Lower leg skin (tissue), 3 donors: Measurements from ENCODE around the gene AZGP1.

Source experiments
- POLR2A ChIP-seq, 2 donors: fragments of 450-650 bp; IDR thresholded peaks; one replicate each; pipeline ENCODE4 v1.6.1; 2016 to 2017; ENCODE audit warnings: antibody characterized with exemption in 2 of 2, mild to moderate bottlenecking in 1 of 2, moderate library complexity in 1 of 2
- TF ChIP-seq, protein P1 (sequence below), 3 donors: fragments of 450-650 bp; IDR thresholded peaks; one replicate each; pipeline ENCODE4 v1.5.1; 2016; ENCODE audit warnings: antibody characterized with exemption in 3 of 3, mild to moderate bottlenecking in 3 of 3, moderate library complexity in 2 of 3

DNA sequence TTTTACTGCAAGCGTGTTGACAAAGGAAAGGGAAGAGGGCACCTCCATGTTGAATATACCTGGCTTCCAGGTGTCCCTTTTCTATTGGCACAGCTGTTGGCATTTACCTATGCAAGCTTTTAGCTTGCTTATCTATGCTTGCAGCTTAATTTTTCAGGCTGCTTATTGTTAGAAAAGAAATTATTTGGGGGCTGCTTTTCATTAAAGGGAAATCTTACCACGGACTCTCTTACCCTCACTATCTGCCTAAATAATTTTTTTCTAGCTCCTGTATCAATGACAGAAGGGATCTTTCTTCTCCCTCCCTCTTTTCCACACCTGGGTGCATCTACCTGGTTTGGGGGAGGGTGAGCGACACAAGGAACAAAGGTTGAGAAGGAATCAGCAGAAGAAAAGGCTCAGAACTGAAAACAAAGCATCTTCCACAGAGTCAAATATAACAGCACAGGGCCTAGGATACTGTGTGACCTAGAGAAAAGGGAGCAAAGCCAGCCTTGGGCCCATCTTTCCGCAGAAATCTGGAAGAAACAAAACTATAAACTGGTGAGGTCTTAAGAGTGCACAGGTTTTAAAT is 31.2 kb downstream of the AZGP1 start:
- TF ChIP-seq POLR2A (IDR thresholded peaks at IDR 0.05): no peak
- TF ChIP-seq, protein P1, sequence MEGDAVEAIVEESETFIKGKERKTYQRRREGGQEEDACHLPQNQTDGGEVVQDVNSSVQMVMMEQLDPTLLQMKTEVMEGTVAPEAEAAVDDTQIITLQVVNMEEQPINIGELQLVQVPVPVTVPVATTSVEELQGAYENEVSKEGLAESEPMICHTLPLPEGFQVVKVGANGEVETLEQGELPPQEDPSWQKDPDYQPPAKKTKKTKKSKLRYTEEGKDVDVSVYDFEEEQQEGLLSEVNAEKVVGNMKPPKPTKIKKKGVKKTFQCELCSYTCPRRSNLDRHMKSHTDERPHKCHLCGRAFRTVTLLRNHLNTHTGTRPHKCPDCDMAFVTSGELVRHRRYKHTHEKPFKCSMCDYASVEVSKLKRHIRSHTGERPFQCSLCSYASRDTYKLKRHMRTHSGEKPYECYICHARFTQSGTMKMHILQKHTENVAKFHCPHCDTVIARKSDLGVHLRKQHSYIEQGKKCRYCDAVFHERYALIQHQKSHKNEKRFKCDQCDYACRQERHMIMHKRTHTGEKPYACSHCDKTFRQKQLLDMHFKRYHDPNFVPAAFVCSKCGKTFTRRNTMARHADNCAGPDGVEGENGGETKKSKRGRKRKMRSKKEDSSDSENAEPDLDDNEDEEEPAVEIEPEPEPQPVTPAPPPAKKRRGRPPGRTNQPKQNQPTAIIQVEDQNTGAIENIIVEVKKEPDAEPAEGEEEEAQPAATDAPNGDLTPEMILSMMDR (IDR thresholded peaks at IDR 0.05): no peak
